AG04449 (cell line): Measurements from ENCODE around the gene GSX1.
A peak's percentile ranks its signal among the peaks of the same experiment; 100 is the strongest.
"Not testable (repeated sequence)": the region's sequence is repeated elsewhere in the genome, so short reads cannot be mapped to it uniquely, and the experiment has no call there.

Experiments used
- CTCF ChIA-PET: fragments of 350-600 bp; formaldehyde crosslinking; extraction: SDS; loops from one replicate; lab custom pipeline; 2021; ENCODE audit warnings: antibody characterized with exemption; lab: Yijun Ruan, JAX
- POLR2A ChIA-PET: fragments of 400-600, 350-600 bp; formaldehyde crosslinking; extraction: SDS; loops from one replicate; lab custom pipeline; 2020; ENCODE audit warnings: antibody characterized with exemption, inconsistent platforms; lab: Yijun Ruan, JAX
- DNase-seq: peaks from one replicate; pipeline ENCODE4 v3.0.0-alpha.2; 2010; ENCODE audit warnings: low read depth, low spot score
- H3K4me3 ChIP-seq: 2 replicates; pipeline ENCODE4 v1.5.1; 2011; ENCODE audit warnings: low read depth, mild to moderate bottlenecking, control low read depth, low read length
- CTCF ChIP-seq: IDR thresholded peaks from one replicate; pipeline ENCODE4 v1.5.1; 2011; ENCODE audit warnings: mild to moderate bottlenecking, moderate library complexity, low read length, control low read depth, inconsistent platforms; ENCODE audit not compliant: insufficient read depth; ENCODE audit errors: missing control alignments

Gene GSX1

GRCh38 chr13:27797228-27797624, 4.9 kb downstream of the GSX1 start:
- peak; percentile 25 for TF ChIP-seq CTCF
- no peak overlapping the region for H3K4me3 ChIP-seq
- no peak for DNase-seq
- ChIA-PET CTCF (interaction anchor here (0.9 to 1.5 kb wide), 6 partner anchors 17 to 435 kb away, joined by 3 to 4 read pairs (median 3); no protein-coding TSS in a partner anchor), POLR2A (no interaction called here)

- H3K4me3 ChIP-seq = no peak overlapping the region
- CTCF ChIA-PET = interaction anchor here (1.8 kb wide), 1 partner anchor 20 kb away, joined by 11 read pairs; no protein-coding TSS in a partner anchor
- POLR2A ChIA-PET = no interaction called here
- TF ChIP-seq CTCF = no peak
- no peak for DNase-seq
These were observed 14.6 kb downstream of the GSX1 start for GRCh38 chr13:27806744-27807387.

- ChIA-PET CTCF (interaction anchor here (0.8 kb wide), 1 partner anchor 17 kb away, joined by 3 read pairs; no protein-coding TSS in a partner anchor), POLR2A (no interaction called here)
- H3K4me3 ChIP-seq = no peak overlapping the region
- no peak for TF ChIP-seq CTCF
- DNase-seq = no peak
These were observed 16.7 kb downstream of the GSX1 start for GRCh38 chr13:27808851-27809550.

GRCh38 chr13:27810009-27810408, 17.7 kb downstream of the GSX1 start:
- no peak overlapping the region for H3K4me3 ChIP-seq
- ChIA-PET POLR2A (no interaction called here), CTCF (interaction anchor here (3.2 kb wide), 1 partner anchor 16 kb away, joined by 21 read pairs; no protein-coding TSS in a partner anchor)
- DNase-seq = no peak
- TF ChIP-seq CTCF = no peak

- ChIA-PET CTCF (interaction anchor here (1.2 to 3.2 kb wide), 2 partner anchors 16 to 19 kb away, joined by 3 to 21 read pairs; no protein-coding TSS in a partner anchor), POLR2A (no interaction called here)
- DNase-seq = no peak
- TF ChIP-seq CTCF = no peak
- no peak overlapping the region for H3K4me3 ChIP-seq
These were observed 18.2 kb downstream of the GSX1 start for GRCh38 chr13:27810461-27810860.

GRCh38 chr13:27813826-27814225, 21.5 kb downstream of the GSX1 start:
- CTCF ChIA-PET = interaction anchor here (1.7 kb wide), 1 partner anchor 12 kb away, joined by 6 read pairs; no protein-coding TSS in a partner anchor

GRCh38 chr13:27817832-27818231, 25.5 kb downstream of the GSX1 start:
- CTCF ChIA-PET = interaction anchor here (0.7 to 2.2 kb wide), 5 partner anchors 10 to 455 kb away, joined by 3 to 19 read pairs (median 3); no protein-coding TSS in a partner anchor
- POLR2A ChIA-PET, H3K4me3 ChIP-seq, DNase-seq: not testable (repeated sequence)

More at GRCh38 chr13:27813826-27814225, 21.5 kb downstream of the GSX1 start:
- DNase-seq = no peak
- no peak overlapping the region for H3K4me3 ChIP-seq
- POLR2A ChIA-PET = no interaction called here
- no peak for TF ChIP-seq CTCF
